Stimulated activated CD4-positive, alpha-beta T cell treated with anti-CD3 and anti-CD28 coated beads, Interleukin-2, amount 100 ng/mL, for 24 hours (primary cell): ENCODE results near the gene RAD51B.
A peak's percentile ranks its signal among the peaks of the same experiment; 100 is the strongest.

Source experiments
- DNase-seq, 2 donors: peaks; one replicate each; pipeline ENCODE4 v3.0.0-alpha.2; 2020

The RAD51B gene

DNA sequence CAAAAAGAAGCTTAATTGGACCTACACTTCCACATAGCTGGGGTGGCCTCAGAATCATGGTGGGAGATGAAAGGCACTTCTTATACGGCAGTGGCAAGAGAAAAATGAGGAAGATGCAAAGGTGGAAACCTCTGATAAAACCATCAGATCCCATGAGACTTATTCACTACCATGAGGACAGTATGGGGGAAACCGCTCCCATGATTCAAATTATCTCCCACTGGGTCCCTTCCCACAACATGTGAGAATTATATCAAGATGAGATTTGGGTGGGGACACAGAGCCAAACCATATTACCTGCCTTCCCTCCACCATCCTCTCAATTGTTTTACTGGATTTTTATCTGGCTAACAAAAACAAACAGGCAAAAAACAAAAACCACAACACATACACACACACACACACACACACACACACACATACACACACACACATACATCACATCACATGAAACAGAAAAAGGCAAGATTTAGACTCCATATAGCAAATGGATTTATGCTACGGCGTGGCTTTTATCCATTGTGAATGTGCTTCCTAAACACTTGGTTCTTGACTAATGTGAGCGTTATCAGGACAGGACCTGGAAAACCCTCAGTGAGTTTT is 906.6 kb downstream of the RAD51B start:
- no peak for DNase-seq

GRCh38 chr14:68727315-68728047 is 907.9 kb downstream of the RAD51B start:
- DNase-seq: no peak

- DNase-seq: no peak
Observed at GRCh38 chr14:68728342-68729106, 908.9 kb downstream of the RAD51B start.

DNA sequence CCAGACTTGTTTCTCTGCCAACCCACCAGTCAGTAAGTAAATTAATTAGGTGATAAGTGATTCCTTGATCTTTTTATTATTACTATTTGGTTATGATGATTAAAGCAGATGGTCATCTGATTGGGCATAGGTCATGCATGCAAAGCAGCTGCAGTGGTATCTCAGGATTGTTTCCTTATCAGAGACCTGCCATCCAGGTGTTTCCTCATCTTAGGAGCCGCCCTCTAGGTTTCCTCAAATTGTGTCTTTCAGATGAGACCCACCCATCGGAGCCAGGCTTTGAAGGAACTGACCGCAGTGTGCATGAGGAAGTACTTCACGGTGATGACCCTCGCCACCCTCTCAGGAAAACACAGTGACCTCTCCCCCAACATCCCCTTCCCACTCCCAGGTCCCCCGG is 910.0 kb downstream of the RAD51B start:
- DNase-seq: no peak

DNA sequence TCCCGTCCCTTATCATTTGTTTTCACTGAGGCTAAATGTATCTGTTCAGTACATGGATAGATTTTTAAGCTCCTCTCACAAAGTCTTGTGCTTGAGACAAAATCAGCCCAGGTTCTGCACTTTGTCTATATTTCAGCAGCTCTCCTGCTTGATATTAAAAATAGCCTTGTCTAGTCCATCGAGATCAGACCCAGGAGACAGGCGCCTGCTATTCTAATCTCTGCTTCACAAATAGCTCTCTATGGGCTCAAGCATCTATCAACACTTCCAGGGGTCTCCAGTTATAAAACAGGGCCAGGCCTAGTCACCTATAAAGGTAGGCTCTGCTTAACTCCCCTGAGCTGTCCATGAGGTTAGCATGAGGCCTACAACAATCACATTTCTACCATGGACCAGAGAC is 910.8 kb downstream of the RAD51B start:
- no peak for DNase-seq

GRCh38 chr14:68730811-68731425 is 911.3 kb downstream of the RAD51B start:
- no peak for DNase-seq

- peak in 1 of 2 donors; percentile 43 for DNase-seq
Observed at GRCh38 chr14:68733086-68733914, 913.7 kb downstream of the RAD51B start.

DNA sequence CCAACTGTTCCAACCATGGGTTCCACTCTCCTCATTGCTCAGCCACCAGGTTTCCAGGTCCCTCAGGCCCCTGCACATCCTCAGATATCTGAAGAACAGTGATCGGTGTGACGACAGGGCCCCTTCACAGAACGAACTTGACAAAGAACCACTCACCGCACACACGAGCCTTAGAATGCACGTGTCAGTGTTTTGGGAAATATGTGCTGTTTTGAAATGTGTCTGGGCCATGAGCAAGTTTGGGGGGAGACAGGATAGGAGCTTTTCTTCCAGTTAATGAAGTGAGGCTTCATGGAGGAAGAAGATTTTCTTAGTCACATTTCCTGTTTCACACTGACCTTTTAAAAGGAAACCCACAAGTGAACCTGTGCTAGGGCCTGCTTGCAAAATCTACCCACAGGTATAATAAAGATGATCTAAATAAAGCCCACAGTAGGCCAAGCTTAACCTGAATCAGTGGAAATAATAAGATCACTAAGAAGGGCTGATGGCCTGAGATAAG is 914.7 kb downstream of the RAD51B start:
- peak; percentile 36 to 47 for DNase-seq

DNA sequence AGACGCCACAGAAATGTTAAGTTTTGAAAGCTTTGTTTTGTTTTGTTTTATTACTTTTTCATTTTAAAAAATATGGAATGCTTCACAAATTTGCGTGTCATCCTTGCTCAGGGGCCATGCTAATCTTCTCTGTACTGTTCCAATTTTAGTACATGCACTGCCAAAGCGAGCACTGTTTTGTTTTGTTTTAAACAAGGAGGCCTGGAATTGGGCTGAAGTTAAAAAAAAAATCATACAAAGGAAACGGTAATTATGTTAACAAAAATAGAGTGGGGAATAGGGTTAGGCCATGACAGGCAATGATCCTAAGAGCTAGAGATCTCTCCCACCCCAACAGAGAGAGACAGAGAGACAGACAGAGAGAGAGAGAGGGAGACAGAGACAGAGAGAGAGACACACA is 916.3 kb downstream of the RAD51B start:
- DNase-seq: no peak

DNA sequence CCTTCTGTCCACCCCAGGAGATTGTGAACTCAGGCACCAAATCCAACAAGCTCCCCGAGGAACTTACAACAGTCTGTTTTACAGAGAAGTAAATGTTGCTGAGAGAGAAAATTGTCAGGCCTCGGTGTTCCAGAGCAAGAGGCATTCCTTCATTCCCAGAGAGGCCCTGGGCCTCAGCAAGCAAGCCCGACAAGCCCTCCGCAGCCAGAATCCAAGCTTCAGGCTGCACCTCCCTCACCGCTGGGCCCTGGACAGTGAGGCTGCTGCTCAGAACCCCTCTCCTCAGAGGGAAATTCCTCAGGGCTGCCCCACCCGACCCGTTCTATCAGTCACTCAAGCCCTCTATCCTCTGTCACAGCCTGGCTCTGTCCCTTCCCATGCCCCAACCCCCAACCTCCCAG is 916.9 kb downstream of the RAD51B start:
- DNase-seq: no peak

DNA sequence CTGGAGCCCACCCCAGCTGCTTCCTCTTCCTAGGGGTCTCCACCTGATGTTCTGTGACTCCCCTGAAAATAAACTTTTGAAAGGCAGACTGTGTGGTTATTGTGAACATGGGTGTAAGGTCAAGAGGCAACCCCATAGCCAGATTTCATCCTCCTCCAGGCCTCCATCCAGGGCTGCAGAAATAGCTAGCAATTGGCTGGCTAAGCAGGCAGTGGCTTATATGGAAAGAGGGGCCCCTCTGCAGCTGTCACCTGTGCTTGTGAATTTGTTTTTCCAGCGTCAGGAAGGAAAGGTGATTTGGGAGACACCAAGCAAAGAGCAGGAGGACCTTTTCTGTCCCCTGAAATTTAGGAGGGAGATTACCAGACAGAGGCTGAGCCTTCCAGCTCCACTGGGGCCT is 917.5 kb downstream of the RAD51B start:
- DNase-seq: no peak

- DNase-seq: no peak
Observed at GRCh38 chr14:68738559-68738958, 919.0 kb downstream of the RAD51B start.

DNA sequence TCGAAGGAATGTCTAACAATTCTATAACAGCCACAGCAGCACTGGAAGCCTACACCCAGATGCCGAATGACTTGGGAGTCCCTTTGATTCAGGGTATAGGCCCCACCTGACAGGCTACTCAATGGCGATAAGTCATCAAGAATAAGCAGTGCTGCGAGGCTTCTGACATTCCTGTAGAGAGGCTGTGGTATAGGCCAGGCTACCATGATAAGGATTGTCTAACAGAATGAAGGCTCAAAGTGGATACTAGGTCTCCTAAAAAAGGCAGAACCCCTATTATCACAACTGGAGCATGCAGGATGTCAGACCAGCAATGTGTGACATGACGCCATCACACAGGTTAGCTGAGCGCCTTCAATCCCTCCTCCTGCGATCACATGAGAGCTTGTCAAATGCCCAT is 920.1 kb downstream of the RAD51B start:
- no peak for DNase-seq

DNA sequence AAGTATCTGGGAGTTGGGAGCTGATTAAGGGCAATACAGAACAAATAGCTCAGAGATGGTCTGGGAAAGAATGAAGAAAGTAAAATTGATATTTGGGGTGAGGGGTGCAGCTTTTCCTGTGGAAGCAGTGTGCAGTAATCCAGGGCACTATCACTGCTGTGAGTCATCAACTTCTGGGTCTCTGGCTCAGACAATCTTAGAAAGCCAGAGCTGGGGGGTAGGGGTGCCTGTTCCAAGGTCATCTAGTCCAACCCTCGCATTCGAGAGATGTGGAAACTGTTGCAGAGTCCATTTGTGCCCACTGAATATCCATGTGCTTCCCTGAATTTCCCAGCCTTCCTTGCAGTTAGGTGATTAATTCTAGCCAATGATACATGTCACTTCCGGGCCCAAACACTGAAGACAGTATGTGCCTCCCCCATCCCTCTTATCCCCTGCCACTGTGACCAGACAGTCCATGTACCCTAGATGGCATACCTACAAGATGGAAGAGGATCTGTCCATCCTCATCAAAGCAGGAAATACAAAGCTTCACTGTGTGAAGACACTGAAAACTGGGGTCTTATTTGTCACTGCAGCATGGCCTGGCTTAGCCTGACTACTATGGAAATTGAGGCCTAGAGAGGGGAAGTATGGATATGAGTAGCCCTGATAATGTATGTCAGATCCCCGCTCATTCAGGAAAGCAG is 921.4 kb downstream of the RAD51B start:
- no peak for DNase-seq

DNA sequence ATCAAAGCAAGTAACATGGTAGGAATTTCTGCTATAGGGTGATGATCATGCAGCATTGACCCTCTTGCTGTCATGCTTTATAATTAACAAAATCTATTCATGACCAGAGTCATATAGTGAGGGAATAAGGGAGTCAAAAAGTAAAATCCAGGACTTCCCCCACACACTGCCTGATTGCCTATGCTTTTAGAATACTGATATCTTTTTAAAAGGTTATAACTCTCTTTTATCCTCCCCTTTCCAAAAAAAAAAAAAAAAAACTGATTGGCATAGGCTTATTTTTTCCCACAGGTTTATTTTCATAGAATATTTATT is 921.9 kb downstream of the RAD51B start:
- no peak for DNase-seq

- DNase-seq: no peak
Observed at GRCh38 chr14:68741839-68742470, 922.4 kb downstream of the RAD51B start.

GRCh38 chr14:68744613-68745012 is 925.0 kb downstream of the RAD51B start:
- DNase-seq: no peak

DNA sequence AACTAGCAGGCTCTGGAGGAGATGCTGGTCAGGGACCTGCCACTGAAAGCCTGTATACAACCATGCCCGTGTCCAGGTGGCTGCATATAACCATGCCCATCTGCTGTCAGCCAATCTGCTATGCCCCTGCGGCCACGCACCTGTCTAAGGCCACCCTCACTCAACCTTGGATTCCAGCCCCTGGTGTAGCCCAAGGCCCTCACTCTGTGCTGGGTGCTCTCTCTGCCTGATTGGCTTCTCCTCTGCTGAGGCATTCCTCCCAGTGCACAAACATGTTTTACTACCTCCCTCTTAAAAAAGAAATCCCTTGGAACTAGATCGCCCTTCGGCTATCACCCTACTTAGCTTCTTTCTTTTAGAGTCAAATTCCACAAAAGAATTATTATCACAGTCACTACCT is 927.8 kb downstream of the RAD51B start:
- DNase-seq: no peak

DNA sequence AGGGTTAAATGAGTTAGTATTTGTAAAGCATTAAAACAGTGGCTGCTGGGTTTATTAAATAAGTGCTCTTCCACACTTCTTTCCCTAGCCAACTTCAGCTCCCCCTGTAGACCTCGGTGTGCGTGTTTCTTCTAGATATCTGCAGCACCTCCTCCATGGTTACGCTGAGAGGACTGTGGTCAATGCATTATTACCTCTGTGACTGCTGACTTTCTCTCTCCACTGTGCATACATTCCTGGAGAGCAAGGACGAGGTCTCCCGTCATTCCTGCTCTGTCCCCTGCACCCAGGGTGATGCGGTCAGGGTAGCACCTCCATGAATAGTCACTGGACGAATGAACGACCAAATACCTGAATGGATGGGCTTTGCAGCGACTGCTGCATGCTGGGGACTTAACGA is 928.7 kb downstream of the RAD51B start:
- no peak for DNase-seq

- DNase-seq: no peak
Observed at GRCh38 chr14:68748691-68749090, 929.1 kb downstream of the RAD51B start.
